Mucosa of rectum (tissue), 2 donors: ENCODE data around the gene GSTT4.
"Not testable (repeated sequence)": the region's sequence is repeated elsewhere in the genome, so short reads cannot be mapped to it uniquely, and the experiment has no call there.

Experiments used
- H3K27ac ChIP-seq, 2 donors: one replicate each; pipeline ENCODE4 v1.7.0; 2013; ENCODE audit warnings: inconsistent platforms in 2 of 2, low read depth in 2 of 2, low read length in 2 of 2
- H3K27me3 ChIP-seq, 2 donors: one replicate each; pipeline ENCODE4 v1.7.0; 2013; ENCODE audit warnings: low read length in 2 of 2; ENCODE audit not compliant: control insufficient read depth in 2 of 2, insufficient read depth in 2 of 2
- H3K36me3 ChIP-seq, 2 donors: one replicate each; pipeline ENCODE4 v1.7.0; 2013; ENCODE audit warnings: low read length in 2 of 2; ENCODE audit not compliant: control insufficient read depth in 2 of 2, insufficient read depth in 2 of 2
- H3K4me1 ChIP-seq, 2 donors: one replicate each; pipeline ENCODE4 v1.7.0; 2013; ENCODE audit warnings: low read length in 2 of 2, mild to moderate bottlenecking in 1 of 2; ENCODE audit not compliant: control insufficient read depth in 2 of 2, insufficient read depth in 2 of 2
- H3K4me3 ChIP-seq, 2 donors: one replicate each; pipeline ENCODE4 v1.7.0; 2013; ENCODE audit warnings: low read length in 2 of 2
- H3K9ac ChIP-seq, 2 donors: one replicate each; pipeline ENCODE4 v1.7.0; 2013; ENCODE audit warnings: low read length in 2 of 2, low read depth in 1 of 2, mild to moderate bottlenecking in 1 of 2
- H3K9me3 ChIP-seq, 2 donors: one replicate each; pipeline ENCODE4 v1.7.0; 2013; ENCODE audit warnings: low read length in 2 of 2; ENCODE audit not compliant: control insufficient read depth in 2 of 2
- donor health status: healthy.
- donor health status: Normal muscosa, but diverticular disease.

Gene GSTT4

DNA sequence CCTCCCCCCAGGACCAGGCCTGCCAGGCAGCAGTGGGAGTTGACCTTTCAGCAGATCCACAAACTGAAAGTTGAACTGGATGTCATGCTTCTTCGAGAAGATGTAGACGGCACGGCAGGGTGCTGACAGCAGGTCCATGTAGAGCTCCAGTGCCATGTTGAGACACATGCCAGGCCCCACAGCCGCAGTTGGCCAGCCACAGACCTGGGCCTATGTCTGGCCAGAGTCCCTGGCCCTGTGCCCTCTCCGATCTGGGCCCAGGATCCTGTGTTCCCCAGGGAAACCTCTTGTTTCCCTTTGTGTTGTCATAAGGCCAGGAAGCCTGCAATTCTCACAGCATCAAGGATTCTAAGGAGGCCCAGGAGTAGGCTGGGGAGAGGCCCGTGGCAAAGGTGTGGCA, at the start of gene GSTT4:
GSTT4 (minus strand) TSS at position 253 of the 400 bp plus-strand sequence; CDS start at position 156, 97 bp downstream.
- no peak within 1 kb of the TSS for H3K9ac ChIP-seq
- H3K27ac ChIP-seq: no peak within 1 kb of the TSS
- H3K9me3 ChIP-seq: no peaks in the 10 kb centered on the region
- H3K36me3 ChIP-seq: no peaks in the 10 kb centered on the region
- H3K4me3 ChIP-seq: no peak within 1 kb of the TSS
- H3K4me1 ChIP-seq: no peaks in the 10 kb centered on the region
- no peaks in the 10 kb centered on the region for H3K27me3 ChIP-seq

DNA sequence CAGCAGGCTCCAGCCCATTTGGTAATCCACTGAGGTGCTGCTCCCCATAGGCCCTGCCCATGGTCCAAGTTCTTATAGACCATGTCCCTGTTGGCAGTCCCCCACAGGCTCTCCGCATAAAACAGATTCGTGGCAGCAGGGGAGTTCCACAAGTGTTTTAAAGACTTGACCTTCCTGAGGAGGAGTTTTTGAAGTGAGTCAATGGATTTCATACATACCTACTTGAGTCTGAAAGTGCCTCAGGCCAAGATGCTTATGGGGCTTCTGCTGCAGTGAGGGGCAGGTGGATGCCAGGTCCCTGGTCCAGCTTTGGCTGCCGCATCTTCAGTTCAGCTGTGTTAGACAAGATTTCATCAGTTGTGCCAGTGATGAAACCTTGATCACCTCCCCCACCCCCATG, 49.1 kb upstream of the GSTT4 start:
- H3K27ac ChIP-seq: no peak overlapping the region
- H3K4me1 ChIP-seq: no peaks in the 10 kb centered on the region
- no peak overlapping the region for H3K4me3 ChIP-seq
- no peaks in the 10 kb centered on the region for H3K9me3 ChIP-seq
- H3K27me3 ChIP-seq: no peaks in the 10 kb centered on the region
- no peak overlapping the region for H3K9ac ChIP-seq
- H3K36me3 ChIP-seq: peaks cover 71 to 74% of the 10 kb centered on the region in 2 donors

DNA sequence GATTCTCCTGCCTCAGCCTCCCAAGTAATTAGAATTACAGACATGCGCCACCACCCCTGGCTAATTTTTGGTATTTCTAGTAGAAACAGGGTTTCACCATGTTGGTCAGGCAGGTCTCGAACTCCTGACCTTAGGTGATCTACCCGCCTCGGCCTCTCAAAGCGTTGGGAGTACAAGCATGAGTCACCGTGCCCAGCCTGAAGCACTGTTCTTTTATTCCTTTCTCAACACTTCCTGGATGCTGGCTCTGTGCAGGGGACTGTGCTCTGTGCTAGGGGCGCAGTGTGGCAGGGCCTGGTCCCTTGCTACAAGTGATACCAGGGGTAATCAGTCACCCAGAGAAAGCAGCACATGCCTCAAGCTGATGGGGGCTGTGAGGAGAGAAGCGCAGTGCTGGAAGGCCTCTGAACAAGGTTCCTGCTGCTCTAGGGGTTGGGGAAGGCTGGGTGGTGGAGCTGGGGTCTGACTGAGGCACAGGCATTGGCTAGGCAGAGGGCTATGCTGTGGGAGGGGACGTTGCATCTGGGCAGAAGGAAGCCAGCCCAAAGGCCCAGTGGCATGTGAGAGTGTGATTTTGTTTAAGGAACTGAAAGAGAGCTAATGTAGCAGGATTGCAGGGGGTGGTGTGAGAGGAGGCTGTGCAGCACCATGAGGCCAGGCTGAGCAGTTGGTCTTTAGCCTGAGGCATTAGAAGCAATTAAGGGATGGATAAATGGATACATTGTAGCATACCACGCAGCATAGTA, 48.4 kb upstream of the GSTT4 start:
- no peaks in the 10 kb centered on the region for H3K27me3 ChIP-seq
- no peaks in the 10 kb centered on the region for H3K4me1 ChIP-seq
- no peaks in the 10 kb centered on the region for H3K9me3 ChIP-seq
- H3K36me3 ChIP-seq: peaks cover 69 to 73% of the 10 kb centered on the region in 2 donors
- no peak overlapping the region for H3K27ac ChIP-seq
- H3K9ac ChIP-seq: no peak overlapping the region
- H3K4me3 ChIP-seq: no peak overlapping the region

DNA sequence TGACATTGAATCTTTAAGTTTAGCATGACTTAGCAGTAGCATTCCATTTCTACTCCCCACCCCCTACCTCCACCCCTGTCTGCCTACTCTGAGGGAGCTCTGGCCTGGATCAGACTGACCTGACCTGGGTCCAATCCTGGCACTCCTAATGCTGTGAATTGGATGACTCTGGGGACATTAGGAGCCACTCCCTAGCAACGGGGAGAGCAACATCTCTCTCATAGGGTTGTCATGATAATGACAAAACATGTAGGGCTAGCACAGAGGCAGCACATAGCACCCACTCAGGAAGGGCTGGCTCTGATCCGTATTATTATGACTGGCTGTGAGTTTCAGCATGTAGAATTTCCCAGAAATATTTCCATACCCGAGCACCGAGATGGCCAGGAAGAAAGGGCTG, 46.3 kb upstream of the GSTT4 start:
- H3K27me3 ChIP-seq: no peaks in the 10 kb centered on the region
- peaks cover 65 to 68% of the 10 kb centered on the region in 2 donors for H3K36me3 ChIP-seq
- no peak overlapping the region for H3K4me3 ChIP-seq
- H3K9ac ChIP-seq: no peak overlapping the region
- H3K27ac ChIP-seq: no peak overlapping the region
- H3K9me3 ChIP-seq: no peaks in the 10 kb centered on the region
- H3K4me1 ChIP-seq: no peaks in the 10 kb centered on the region

DNA sequence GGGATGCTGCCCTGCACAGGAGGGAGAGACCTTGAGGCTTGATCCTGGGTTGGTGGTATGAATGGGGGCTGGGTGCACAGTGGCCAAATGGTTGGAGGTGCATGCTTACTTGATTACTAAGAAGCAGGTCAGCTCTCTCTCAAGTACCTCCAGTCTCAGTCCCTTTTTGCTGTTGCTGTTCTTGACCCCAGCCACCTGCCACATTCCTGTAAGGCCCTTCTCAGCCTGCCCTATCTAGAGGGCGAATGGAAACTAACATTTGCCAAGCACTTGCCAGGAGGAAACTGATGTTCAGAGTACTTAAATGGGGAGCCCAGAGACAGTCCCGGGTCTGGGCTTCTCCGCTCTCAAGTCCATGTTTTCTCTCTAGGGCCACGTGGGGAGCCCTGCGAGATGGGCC, 45.8 kb upstream of the GSTT4 start:
- Histone ChIP-seq H3K27ac (no peak overlapping the region), H3K9me3 (no peaks in the 10 kb centered on the region), H3K4me1 (no peaks in the 10 kb centered on the region), H3K9ac (no peak overlapping the region), H3K36me3 (peaks cover 62 to 69% of the 10 kb centered on the region in 2 donors), H3K4me3 (no peak overlapping the region), H3K27me3 (no peaks in the 10 kb centered on the region)

DNA sequence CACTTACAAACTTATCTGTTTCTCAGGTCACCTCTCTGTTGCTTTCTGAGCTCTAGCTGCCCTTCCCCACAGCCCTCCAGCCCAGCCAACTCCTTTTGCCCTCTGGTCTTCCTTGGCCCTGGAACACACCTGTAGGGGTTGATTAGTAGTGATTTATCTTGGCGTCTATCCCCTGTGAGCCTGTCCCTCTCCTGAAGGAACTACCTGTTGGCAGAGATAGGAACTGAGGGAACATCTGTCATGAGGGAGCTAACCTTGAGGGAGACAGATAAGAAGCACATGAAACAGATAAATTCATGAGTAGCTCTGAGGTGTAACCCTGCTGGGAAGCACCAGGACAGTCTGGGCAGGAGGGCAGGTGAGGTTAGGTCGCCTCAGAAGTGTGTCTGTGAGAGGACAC, 44.7 kb upstream of the GSTT4 start:
- H3K9me3 ChIP-seq: no peaks in the 10 kb centered on the region
- no peaks in the 10 kb centered on the region for H3K4me1 ChIP-seq
- no peak overlapping the region for H3K4me3 ChIP-seq
- peaks cover 59 to 71% of the 10 kb centered on the region in 2 donors for H3K36me3 ChIP-seq
- no peaks in the 10 kb centered on the region for H3K27me3 ChIP-seq
- no peak overlapping the region for H3K9ac ChIP-seq
- H3K27ac ChIP-seq: no peak overlapping the region

DNA sequence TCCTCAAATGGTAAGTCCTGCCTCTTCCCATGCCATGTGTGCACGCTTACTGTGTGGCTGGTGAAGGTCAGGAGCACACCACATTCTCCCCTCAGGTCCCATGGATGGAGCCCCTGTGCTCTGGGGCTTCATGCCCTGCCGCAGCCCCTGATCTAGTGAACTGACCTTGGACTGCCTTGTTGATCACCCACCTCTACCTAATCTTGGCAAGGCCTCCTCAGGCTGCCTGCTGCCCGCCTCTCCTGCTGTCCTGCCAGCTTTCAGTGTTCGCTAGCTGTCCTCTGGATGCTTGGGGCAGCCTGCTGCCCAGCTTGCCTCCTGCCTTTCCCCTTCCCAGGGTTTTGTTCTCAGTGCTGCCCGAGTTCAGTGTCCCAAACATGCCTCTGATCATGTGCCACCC, 44.0 kb upstream of the GSTT4 start:
- H3K27ac ChIP-seq: no peak overlapping the region
- H3K9me3 ChIP-seq: no peaks in the 10 kb centered on the region
- H3K4me1 ChIP-seq: no peaks in the 10 kb centered on the region
- no peak overlapping the region for H3K9ac ChIP-seq
- no peaks in the 10 kb centered on the region for H3K27me3 ChIP-seq
- H3K4me3 ChIP-seq: no peak overlapping the region
- H3K36me3 ChIP-seq: peaks cover 52 to 65% of the 10 kb centered on the region in 2 donors

DNA sequence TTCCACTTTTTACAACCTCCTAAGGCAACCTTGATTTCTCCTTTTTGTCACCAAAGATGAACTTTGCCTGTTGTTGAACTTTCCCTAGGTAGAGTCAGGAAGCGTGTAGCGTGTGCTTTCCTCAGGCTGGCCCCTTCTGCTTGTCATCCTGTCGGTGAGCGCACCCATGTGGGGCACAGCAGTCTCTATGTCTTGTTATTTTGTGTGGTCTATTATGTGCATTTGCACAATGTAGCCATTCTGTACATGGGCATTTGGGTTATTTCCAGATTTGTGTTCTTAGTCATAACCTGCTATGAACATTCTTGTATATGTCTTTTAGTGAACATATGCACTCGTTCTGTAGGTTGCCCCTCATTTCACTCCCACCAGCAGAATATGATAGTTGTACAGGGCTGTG, 40.8 kb upstream of the GSTT4 start:
- Histone ChIP-seq H3K36me3 (peaks cover 53 to 66% of the 10 kb centered on the region in 2 donors), H3K27me3 (no peaks in the 10 kb centered on the region), H3K4me1 (no peaks in the 10 kb centered on the region), H3K9ac (no peak overlapping the region), H3K4me3 (no peak overlapping the region), H3K9me3 (no peaks in the 10 kb centered on the region), H3K27ac (no peak overlapping the region)

DNA sequence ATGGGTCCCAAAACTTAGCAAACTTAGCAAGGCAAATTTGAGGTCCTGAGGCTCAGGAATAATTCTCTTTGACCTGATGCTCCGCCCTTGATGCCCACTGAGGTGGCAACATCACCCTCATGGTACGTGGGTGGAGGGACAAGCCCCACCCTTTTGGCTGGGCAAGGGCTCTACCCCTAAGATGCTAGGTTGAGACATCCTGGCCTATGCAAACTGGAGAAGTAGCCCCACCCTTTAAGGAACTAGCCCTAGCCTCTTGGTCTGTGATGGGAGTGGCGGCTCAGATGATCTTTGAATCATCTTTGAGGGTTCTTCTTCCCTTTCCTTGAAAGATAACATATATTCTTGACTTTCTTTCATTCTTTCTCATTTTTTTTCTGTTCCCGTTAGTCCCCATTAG, 38.7 kb upstream of the GSTT4 start:
- H3K9ac ChIP-seq: no peak overlapping the region
- no peaks in the 10 kb centered on the region for H3K9me3 ChIP-seq
- no peak overlapping the region for H3K4me3 ChIP-seq
- H3K36me3 ChIP-seq: peaks cover 49 to 65% of the 10 kb centered on the region in 2 donors
- H3K4me1 ChIP-seq: no peaks in the 10 kb centered on the region
- H3K27ac ChIP-seq: no peak overlapping the region
- no peaks in the 10 kb centered on the region for H3K27me3 ChIP-seq

DNA sequence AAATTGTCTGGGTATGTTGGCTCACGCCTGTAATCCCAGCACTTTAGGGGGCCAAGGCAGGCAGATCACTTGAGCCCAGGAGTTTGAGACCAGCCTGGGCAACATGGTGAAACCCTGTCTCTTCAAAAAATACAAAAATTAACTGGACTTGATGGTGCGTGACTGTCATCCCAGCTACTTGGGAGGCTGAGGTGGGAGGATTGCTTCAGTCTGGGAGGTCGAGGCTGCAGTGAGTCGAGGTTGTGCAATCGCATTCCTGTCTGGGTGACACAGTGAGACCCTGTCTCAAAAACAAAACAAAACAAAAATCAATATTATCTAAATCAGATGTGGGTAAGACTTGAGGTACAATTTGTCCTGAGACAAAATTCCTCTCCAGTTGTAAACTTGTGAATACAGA, 38.2 kb upstream of the GSTT4 start:
- peaks cover 51 to 67% of the 10 kb centered on the region in 2 donors for H3K36me3 ChIP-seq
- not testable (repeated sequence) for H3K9ac ChIP-seq, H3K4me1 ChIP-seq, H3K9me3 ChIP-seq, H3K4me3 ChIP-seq, H3K27me3 ChIP-seq, H3K27ac ChIP-seq
